Measurements from ENCODE around the gene MEX3C.

Gene MEX3C

DNA sequence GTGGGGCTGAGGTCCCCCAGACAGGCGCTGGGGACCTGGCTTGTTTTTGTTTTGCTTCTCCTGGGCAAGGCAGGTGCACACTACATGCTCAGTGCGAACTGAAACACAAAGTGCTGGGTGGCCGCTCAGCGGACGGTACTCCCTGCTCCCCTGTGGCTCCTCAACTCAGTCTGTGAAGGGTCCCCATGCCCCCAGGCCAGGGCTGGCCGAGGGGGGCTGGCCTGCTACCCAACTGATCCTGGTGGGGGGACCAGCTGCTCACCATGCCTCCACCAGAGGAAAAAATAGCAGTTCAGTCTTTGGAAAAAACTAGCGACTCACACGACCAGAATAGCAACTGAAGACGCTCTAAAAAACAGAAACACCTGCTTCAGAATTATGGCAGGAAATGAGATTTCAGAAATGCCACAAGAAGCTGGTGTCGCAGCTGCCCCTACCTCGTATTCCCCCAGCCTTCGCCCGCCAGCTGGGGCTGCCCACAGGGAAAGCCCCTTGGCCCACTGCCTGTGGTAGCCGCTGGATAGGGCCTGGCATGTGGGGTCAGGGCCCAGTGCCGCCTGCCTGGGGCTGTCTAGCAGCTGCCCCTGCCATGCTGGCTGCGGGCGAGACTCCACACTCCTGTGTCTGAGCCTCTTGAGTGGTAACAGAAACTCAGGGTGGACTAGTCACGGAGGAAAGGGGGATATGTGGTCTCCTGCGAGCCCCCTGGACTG is 43.7 kb downstream of the MEX3C start:
- DNase-seq (ENCODE audit: low read depth) = no peak

DNA sequence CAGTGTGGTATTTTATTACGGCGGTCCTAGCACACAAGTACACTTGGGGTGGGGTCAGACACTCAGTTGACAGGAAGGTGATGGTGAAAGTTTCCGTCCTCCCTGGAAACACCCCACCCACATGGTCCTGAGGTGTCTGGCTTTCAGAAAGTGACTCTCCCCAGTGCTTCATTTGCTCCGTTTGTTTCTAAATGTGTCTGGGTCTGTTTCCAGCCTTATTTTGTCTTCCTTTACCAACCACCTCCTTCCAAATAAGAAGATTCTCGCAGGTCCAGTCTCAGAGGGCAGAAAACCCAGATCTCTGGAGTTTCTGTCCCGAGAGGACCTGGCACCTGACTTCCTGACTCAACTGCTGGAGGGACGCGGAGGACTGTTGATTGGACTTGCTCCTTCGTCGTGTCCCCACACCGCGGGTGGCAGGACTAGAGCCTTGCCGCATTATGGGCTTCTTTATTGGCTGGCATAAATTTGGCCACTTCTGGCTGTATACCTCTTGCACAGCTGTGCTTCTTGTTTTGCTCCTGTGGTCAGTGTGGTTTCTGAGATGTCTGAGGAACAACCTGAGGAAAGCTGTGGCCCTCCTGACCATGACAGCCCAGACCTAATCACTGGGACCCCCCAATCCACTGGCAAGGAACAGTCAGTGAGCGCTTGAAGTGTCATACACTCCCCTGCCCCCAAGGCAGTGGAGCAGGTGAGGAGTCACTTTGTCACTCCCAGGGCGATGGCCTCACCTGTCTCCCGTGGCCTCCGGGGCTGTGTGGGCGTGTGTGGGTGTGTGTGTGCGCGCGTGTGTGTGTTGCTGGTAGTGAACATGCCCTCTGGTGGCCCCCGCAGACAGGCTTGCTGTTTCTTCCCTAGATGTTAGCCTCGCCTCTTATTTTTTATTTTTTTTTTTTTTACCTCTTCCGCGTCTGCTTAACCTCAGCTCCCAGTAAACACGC is 45.6 kb downstream of the MEX3C start:
- no peak for DNase-seq (ENCODE audit: low read depth)

DNA sequence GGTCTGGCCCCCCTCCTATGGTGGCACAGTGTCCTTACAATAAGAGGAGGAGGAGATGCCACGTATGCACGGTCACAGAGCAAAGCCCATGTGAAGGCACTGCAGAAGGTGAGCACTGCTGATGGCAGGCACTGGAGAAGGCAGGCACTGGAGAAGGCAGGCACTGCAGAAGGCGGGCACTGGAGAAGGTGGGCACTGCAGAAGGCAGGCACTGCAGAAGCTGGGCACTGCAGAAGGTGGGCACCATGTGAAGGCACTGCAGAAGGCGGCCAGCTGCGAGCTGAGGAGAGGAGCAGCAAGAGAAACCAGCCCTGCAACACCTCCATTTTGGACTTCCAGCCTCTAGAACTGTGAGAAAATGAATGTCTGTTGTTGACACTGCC is 46.3 kb downstream of the MEX3C start:
- no peak for DNase-seq (ENCODE audit: low read depth)

DNA sequence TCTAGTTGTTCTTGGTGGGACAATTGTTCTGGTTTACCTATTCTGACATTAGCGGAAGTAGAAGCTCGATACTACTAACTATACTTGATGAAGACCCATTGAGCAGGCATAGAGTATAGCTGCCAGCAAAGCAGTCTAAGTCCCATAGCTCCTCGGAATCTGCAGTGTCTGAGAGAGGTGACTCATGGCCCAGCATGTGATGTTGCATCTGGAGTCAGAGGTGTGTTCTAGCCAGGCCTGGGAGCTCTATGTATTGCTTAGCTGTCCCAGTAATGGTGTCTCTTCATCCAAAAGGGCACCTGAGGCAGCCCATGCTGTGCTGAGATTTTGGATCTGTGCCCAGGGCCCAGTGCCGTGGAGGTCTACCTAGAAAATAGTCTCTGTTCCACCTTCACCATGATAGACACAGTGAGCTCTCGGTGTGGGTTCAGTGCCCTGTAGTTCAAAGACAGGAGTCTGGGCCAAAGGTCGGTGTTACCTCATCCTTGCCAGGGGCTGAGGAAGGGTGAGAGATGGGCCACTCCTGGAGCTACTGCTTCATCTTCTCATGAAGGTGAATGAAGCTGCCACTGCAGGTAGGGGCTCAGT is 47.3 kb downstream of the MEX3C start:
- no peak for DNase-seq (ENCODE audit: low read depth)

DNA sequence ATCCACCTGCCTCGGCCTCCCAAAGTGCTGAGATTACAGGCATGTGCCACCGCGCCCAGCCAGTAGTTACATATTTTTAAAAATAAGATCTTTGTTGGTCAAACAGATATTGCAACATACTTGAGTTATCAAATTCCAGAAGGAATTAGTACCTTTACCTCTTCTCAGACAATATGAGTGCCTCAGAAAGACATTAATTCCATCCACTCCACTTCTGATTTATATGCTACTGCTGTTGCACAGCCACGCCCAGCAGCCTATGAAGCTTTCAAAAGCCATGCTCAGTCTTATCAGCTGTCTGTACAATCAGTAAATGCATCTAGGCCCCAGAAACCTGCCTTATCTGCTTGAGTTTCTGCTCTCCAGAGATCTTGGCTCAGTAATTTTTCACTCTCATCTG is 47.8 kb downstream of the MEX3C start:
- no peak for DNase-seq (ENCODE audit: low read depth)

DNA sequence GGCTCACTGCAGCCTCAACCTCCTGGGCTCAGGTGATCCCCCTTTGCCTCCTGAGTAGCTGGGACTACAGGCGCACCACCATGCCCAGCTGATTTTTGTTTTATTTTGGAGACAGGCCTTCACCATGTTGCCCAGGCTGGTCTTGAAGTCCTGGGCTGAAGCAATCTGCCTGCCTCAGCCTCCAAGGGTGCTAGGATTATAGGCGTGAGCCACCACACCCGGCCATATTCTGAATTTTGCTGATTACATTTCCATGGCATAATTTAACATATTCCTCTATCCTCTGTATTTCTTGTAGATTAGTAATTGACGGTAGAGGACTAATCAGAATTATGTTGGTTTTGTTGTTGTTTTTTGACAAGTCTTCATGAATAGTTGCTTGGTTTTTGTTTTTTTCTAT is 50.6 kb downstream of the MEX3C start:
- no peak for DNase-seq (ENCODE audit: low read depth)

DNA sequence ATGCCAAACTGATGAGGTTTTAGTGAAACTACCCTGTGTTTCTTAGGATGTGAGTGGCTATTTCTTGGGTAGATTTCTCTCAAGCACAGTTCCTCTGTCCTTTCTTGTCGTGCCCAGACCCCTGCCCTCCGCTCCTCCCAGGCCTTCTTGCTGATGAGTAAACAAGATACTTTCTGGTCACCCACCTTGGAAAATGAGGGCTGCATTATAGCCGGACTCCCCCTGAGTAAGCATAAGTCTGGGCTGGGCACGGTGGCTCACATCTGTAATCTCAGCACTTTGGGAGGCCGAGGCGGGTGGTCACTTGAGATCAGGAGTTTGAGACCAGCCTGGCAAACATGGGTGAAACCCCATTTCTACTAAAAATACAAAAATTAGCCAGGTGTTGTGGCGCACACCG is 58.5 kb downstream of the MEX3C start:
- no peak for DNase-seq (ENCODE audit: low read depth)

DNA sequence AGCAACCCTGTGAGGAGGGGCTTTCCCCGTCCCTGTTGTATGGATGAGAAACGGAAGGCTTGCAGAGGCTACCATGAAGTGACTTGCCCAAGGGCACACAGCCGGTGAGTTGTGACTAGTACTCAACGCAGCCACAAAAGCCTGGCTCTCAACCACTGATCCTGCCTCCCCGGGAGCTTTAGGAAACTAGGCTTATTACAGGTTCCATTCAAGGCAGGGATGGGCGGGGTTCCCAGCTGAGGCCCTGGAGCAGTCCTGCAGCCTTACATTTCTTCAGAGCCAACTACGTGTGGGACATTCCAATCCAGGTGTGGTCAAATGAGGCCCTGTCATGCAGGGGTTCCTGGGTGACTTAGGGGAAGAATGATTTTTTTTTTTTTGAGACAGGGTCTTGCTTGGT is 59.6 kb downstream of the MEX3C start:
- no peak for DNase-seq (ENCODE audit: low read depth)

DNA sequence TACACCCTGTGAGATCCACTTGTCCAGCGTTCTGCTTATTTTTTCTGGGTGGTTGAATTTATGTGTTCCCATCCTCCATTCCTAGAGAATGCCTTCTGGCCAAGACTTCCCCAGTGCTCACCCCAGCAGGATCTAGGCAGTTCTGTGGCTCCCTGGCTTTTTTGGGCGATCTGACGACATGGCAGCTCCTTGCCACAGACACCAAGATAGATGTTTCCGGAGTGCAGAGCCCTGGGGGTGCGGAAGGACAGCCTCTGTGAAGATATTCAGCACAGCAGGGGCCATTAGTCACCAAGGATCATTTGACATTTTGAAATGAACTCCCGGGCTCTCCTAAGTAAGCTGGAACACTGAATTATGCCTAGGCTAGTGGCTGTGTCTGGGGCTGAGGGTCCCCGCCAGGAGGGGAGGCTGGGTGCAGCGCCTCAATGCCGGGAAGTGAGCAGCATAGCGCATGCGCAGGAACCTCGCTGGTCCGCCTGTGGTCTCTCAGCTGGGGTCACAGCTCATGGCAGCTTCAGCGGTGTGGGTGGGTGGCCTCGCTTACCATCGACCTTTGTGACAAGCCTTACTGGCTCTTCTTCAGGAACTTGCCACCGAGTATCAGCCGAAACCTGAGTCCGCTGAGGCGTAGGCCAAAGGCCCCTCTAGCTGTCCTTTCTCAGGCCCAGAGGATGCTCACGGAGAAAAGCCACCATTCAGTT is 60.3 kb downstream of the MEX3C start:
- DNase-seq (ENCODE audit: low read depth) = no peak

DNA sequence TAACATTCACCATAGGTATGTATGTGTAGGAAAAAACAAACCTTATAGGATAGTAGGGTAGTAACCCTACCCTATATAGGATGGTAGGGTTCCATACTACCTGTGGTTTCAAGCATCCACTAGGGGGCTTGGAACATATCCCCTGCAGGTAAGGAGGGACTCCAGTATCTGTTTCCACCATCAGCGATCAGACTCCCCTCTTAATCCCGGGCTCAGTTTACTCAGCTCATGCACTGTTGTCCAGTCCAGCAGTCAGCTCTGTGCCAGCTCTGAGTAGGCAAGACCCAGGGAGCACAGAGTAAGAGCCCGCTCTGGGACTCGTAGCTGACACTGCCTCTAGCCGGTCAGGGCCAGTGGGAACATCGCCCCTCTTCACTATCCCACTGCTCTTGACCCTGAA is 61.7 kb downstream of the MEX3C start:
- no peak for DNase-seq (ENCODE audit: low read depth)

DNA sequence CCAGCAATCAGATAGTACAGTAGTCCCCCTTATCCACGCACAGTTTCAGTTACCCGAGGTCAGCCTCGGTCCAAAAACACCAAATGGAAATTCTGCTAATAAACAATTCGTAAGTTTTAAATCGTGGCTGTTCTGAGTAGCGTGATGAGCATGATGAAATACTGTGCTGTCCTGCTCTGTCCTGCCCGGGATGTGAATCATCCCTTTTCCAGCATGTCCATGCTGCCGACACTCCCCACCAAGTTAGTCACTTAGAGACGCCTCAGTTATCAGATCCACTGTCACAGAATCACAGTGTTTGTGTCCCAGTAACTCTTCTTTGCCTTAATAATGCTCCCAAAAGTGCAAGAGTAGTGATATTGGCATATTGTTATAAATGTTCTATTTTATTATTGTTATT is 62.1 kb downstream of the MEX3C start:
- peak; percentile 15 for DNase-seq (ENCODE audit: low read depth)

DNA sequence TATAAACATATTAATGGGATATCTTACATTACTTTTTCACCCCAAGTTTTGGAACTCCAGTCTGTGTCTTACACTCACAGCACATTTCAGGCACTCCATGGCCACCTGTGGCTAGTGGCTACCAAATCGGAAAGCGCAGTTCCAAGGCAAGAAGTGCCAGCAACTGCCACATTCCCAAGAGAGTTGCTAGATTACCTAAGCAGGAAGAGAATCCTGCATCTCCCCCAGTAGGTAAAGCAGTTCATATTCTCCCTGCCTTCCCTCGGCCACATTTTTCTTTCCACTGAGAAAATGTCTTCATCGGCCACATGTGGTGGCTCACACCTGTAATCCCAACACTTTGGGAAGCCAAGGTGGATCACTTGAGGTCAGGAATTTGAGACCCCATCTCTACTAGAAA is 62.8 kb downstream of the MEX3C start:
- no peak for DNase-seq (ENCODE audit: low read depth)

DNA sequence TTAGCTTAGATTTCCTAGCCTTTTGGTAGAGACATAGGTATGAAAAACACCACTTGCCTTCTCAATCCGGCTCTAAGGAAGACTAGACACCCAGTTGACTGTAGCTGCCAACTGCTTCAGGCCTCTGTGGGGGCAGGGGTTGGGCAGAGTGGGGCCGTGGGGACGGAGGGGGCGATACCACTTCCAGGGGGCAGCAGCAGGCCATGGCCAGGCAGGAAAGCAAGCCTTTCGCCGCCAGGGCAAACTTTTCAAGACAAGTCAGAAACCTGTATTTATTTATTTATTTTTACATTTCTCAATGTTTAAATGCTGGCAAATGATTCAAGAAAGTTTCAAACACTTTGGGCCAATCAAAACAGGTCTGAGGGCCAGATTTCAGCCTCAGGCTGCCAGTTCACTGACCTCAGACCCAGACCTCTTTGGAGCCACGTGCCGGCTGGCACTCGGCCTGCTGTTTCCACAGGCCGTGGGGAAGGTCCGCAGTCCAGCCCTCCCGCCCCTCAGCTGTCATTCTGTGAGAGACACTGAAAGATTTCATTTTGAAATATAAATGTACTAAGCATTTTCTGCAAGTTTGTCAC is 63.8 kb downstream of the MEX3C start:
- DNase-seq (ENCODE audit: low read depth) = no peak

DNA sequence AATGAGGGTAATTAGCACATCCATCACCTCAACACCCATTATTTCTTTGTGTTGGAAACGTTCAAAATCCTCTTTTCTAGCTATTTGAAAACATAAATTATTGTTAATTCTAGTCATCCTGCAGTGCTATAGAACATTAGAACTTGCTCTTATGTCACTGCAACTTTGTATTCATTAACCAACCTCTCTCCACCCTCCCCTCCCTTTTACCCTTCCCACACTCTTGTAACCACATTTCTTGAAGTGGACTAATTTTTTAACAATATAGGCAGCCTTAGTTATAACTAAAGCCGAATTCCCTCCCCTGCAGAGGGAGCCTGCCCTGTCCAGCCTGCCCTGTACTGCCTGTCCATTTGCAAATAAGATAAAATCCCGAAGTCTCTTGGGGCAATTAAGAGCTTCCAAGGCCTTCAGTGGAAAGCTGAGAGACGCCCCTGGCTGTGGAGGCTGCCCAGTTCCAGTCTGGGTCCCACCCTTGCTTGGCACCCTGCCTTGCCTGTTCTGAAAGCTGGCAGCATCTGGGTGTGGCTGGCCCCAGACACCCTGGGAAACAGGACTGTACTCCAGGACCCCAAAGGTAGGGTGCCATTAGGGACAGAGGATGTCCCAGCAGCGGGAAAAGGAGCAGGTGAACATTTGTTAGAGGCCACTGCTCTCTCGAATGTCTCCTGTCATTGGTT is 65.1 kb downstream of the MEX3C start:
- no peak for DNase-seq (ENCODE audit: low read depth)

DNA sequence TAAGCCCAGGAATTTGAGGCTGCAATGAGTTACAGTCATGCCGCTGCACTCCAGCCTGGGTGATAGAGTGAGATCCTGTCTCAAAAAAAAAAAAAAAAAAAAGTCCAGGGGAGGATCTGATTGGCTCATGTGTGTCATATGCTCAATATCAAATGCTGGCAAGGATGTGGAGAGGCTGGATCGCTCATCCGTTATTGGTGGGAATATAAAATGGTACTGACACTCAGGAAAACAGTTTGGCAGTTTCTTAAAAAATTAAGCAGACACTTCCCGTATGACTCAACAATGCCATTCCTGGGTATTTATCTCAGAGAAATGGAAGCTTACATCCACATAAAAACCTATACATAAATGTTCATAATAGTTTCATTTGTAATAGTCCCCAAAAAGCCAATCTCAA is 68.9 kb downstream of the MEX3C start:
- DNase-seq (ENCODE audit: low read depth) = no peak

DNA sequence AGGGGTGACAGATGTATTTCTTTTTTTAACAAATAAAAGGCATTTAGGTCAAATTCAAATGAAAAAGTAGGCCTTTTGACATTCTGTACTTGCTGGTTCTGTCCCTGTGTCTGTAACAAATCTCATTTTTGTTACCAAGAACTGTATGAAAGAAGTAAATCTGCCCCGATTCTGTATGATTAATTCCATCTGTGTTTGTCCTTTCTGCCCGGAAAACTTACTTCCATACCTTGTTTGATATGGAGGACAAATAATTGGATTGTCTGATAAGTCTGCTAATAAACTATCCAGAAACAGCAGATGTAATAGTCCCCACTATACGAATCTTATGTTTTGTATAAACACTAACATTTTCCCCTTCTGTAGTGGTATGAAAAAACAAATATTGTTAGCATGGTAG is 69.8 kb downstream of the MEX3C start:
- no peak for DNase-seq (ENCODE audit: low read depth)

DNA sequence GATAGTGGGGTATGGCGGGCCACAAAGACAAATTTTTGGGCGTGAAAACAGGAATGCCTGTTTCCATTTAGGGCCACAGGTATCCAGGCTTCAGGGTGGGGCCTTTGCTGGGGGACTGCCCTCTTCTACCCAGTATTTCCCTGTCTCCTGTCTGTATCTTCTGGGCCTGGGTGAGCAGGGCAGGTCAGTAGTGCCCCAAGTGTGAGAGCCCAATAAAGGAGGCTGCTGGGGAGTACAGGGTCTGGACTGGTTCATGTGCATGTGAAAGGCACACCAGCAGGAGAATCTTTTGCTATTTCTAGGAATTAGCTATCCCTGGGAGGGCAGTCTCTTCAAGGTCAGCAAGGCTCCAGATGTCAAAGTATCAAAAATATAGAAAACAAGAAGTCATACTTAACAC is 71.5 kb downstream of the MEX3C start:
- DNase-seq (ENCODE audit: low read depth) = no peak

Data from HS-5 (cell line).